Adipocyte (in vitro differentiated cells): ENCODE results near the gene LCMT1.
"Not testable (repeated sequence)": the region's sequence is repeated elsewhere in the genome, so short reads cannot be mapped to it uniquely, and the experiment has no call there.

Source experiments
- DNase-seq: peaks from one replicate; pipeline ENCODE4 v3.0.0-alpha.2; 2015; ENCODE audit warnings: low read depth
- H3K27me3 ChIP-seq: replicated peaks from 2 replicates; pipeline ENCODE4 v1.7.0; 2013; ENCODE audit warnings: mild to moderate bottlenecking, low read length, moderate library complexity; ENCODE audit not compliant: control insufficient read depth, insufficient read depth
- H3K36me3 ChIP-seq: 2 replicates; pipeline ENCODE4 v1.7.0; 2013; ENCODE audit warnings: low read length, mild to moderate bottlenecking, moderate library complexity; ENCODE audit not compliant: control insufficient read depth, insufficient read depth, severe bottlenecking
- H3K4me1 ChIP-seq: 2 replicates; pipeline ENCODE4 v1.7.0; 2013; ENCODE audit warnings: mild to moderate bottlenecking, low read length, moderate library complexity; ENCODE audit not compliant: control insufficient read depth, insufficient read depth
- H3K4me3 ChIP-seq: 2 replicates; pipeline ENCODE4 v1.7.0; 2013; ENCODE audit warnings: mild to moderate bottlenecking, low read length, moderate library complexity
- H3K9ac ChIP-seq: 2 replicates; pipeline ENCODE4 v1.7.0; 2013; ENCODE audit warnings: mild to moderate bottlenecking, low read length, moderate library complexity
- H3K9me3 ChIP-seq: 2 replicates; pipeline ENCODE4 v1.7.0; 2013; ENCODE audit warnings: mild to moderate bottlenecking, low read length, moderate library complexity; ENCODE audit not compliant: control insufficient read depth

Gene LCMT1

DNA sequence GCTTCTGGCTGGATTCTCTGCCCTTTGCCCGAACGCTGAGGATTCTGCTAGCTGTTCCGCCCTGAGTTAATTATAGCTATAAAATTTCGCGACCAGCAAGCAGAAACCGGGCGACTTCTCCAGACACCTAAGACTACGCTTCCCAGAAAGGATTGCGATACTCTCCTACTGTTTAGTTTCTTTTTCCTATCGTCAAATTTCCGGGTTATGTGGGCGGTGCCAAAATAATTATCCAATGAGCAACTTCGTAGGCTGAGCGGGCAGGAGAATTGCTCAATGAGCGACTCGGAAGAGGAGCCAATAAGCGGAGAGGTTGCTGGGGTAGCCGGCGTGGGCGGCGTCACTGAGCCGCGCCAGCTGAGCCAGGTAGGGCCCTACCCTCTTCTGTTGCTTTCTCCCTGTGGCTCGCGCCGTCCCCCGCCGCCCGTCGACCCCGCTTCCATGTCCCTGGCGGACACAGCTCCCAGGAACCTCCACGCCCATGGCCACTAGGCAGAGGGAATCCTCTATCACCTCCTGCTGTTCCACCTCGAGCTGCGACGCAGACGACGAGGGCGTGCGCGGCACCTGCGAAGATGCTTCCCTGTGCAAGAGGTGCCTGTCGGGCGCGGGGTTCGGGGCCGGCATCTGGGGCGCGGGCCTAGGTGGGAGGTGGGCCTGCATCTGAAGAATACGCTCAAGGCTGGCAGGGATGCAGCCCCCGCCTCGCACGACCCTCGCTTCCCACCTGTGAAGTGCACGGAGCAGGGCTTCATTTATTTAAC is at the start of gene LCMT1:
LCMT1 (plus strand) TSS at position 340 of the 764 bp plus-strand sequence; CDS start at position 482, 142 bp downstream.
- Histone ChIP-seq H3K4me3 (peak within 1 kb of the TSS; percentile 93), H3K27me3 (no peaks in the 10 kb centered on the region), H3K9me3 (no peaks in the 10 kb centered on the region), H3K9ac (peak within 1 kb of the TSS; percentile 91), H3K4me1 (peaks cover 27% of the 10 kb centered on the region), H3K36me3 (no peaks in the 10 kb centered on the region)
- DNase-seq, result peak; percentile 99

DNA sequence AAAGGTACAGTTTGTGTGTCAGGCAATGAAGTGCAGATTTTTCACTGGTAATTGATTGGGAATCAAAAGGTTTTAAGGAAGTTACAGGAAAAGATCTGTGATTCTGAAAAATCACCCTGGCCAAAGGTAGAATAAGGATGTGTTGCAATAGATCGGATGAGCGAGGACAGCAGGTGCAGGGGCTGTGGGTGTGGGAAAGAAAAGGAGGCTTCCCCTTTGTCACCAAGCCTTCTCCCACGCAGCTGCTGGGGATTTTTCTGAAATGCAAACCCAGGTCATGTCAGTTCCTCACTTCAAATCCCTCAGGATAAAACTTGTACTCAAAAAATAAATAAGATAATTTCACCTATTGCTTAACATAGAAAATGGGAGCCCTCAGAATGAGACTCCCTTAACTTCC is 48.4 kb upstream of the LCMT1 start:
- Histone ChIP-seq H3K4me1 (peaks cover 4% of the 10 kb centered on the region), H3K36me3 (no peaks in the 10 kb centered on the region), H3K9ac (no peak overlapping the region), H3K27me3 (no peaks in the 10 kb centered on the region), H3K9me3 (no peaks in the 10 kb centered on the region), H3K4me3 (no peak overlapping the region)
- DNase-seq, result no peak

DNA sequence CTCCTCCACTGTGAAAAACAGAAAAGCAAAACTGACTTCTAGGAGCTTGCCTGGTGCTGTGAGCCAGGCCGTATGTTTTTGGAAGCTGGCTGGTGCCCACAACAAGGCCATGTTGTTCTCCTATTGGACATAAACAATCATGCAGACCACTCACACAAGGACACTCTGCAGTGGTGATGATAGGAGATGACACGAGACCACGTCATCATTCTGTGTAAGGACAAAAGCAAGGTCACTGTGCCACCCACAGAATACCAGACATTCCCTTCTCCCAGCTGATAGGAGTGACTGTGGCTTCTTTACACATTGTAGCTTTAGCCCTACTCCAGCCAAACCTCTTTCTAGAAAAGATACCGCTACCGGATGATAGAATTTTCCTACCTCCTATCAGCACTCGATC is 47.7 kb upstream of the LCMT1 start:
- no peaks in the 10 kb centered on the region for H3K27me3 ChIP-seq
- no peak overlapping the region for H3K4me3 ChIP-seq
- peak; percentile 15 for DNase-seq
- H3K4me1 ChIP-seq, result peaks cover 4% of the 10 kb centered on the region
- no peak overlapping the region for H3K9ac ChIP-seq
- no peaks in the 10 kb centered on the region for H3K36me3 ChIP-seq
- H3K9me3 ChIP-seq, result no peaks in the 10 kb centered on the region

DNA sequence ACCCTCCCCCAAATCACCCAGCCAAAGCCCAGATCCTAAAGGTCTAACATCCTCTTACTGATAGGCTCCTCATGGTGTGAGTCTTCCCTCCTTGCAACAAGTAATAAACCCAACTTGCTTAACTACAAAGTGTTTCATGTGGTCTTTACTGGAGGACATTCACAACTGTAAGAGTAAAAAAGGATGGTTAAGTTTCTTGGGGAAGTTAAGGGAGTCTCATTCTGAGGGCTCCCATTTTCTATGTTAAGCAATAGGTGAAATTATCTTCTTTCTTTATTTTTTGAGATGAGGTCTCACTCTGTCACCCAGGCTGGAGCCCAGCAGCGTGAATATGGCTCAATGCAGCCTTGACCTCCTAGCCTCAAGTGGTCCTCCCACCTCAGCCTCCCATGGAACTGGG is 47.3 kb upstream of the LCMT1 start:
- H3K36me3 ChIP-seq, H3K27me3 ChIP-seq, H3K4me1 ChIP-seq, H3K9ac ChIP-seq, H3K9me3 ChIP-seq, H3K4me3 ChIP-seq, DNase-seq: not testable (repeated sequence)

DNA sequence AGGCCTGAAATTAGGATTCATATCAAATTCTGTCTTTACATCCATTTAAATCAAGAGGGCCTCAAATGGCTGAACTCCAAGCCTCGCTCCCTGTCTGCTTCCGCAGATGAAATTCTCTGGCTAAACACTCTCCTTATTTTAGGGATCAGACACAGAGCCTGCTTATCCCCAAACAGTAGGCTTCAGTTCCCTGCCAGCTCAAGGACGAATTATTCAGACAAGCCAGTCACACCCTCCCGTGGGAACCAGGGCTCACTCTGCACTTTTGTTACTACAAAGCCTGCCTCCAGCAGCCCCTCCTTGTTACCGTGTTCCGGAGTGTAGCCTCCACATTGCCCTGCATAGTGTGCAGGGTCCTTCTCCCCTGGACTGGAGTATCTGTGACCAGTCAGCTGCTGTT is 46.6 kb upstream of the LCMT1 start:
- Histone ChIP-seq H3K9ac (no peak overlapping the region), H3K9me3 (no peaks in the 10 kb centered on the region), H3K36me3 (no peaks in the 10 kb centered on the region), H3K4me1 (peaks cover 4% of the 10 kb centered on the region), H3K27me3 (no peaks in the 10 kb centered on the region), H3K4me3 (no peak overlapping the region)
- no peak for DNase-seq

DNA sequence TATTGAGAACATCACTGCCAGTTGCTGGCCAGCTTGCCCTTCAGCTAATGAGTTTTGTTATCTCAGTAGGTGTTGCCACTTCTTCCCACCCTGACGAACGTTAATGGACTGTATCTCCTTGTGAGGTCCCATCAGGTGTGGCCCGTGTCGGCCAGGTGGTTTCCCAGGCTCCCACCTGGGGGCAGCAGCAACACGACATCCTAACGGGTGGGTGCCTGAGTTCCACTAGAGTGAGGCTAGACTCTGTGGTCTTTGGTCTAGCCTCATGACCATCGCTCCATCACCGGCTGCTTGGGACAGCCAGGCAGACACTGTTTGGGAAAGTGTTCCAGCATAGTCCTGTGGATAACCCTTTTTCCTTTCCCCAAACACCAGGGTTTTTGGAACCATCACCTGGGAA is 45.6 kb upstream of the LCMT1 start:
- H3K27me3 ChIP-seq, result no peaks in the 10 kb centered on the region
- DNase-seq, result no peak
- H3K36me3 ChIP-seq, result no peaks in the 10 kb centered on the region
- no peak overlapping the region for H3K4me3 ChIP-seq
- H3K4me1 ChIP-seq, result peaks cover 4% of the 10 kb centered on the region
- no peaks in the 10 kb centered on the region for H3K9me3 ChIP-seq
- H3K9ac ChIP-seq, result no peak overlapping the region

DNA sequence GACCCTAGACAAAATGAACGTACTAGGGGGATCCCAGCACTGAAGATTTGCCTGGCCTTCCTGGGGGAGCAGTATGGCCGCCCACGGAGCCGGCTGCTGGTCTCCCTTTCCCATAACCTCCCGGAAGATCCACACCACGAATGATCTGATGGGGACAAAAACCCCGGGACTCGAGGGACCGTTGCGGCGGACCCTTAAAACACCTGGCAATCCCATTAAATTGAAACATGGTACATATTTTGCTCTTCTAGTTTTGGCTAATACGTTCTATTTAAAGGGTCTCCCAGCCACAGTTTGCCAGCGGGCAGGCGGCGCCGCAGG is 45.2 kb upstream of the LCMT1 start:
- H3K4me3 ChIP-seq, result peak overlapping the region; percentile 93
- H3K36me3 ChIP-seq, result no peaks in the 10 kb centered on the region
- H3K9ac ChIP-seq, result peak overlapping the region; percentile 81
- H3K27me3 ChIP-seq, result no peaks in the 10 kb centered on the region
- peaks cover 4% of the 10 kb centered on the region for H3K4me1 ChIP-seq
- no peaks in the 10 kb centered on the region for H3K9me3 ChIP-seq
- DNase-seq, result no peak

DNA sequence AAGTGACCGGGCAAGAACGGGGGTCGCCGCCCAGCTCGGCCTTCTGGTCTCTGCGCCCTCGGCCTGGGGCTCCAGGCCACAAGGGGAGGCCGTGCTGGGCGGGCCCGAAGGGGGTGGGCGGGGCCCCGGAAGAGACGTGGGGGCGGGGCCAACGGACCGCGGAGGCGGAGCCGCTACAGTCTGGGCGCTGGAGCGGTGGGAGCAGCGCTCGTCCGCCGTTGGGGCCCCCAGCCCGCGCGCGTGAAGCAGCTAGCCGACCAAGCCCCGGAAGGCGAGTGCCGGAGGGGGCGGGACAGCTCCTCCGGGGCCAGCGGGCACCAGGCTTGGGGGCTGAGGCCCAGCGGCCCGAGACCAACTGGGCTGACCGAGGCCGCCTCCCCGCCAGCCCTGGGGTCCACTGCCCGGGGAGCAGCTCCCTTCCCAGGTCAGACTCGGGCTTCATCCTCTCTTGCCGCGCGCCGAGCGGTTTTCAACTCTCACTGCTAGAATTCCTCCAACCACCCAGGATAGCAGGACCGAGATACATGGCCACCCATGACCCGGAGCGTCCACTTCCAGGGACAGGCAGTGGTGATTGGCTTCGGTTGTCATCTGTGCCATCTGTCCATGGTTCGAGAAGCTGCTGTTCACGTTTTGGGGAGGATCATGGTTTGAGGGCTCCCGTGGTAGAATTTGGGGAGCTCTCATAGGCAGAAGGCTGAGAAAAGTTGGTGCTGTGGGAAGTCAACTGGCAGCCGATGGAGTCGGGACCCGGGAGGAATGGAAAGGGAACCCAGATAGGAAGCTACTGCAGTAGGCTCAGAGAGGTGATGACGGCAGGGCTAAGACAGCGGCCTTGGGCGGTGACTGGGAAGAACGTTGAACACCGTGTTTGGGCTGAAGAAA is 44.6 kb upstream of the LCMT1 start:
- Histone ChIP-seq H3K4me1 (peaks cover 4% of the 10 kb centered on the region), H3K4me3 (peak overlapping the region; percentile 93), H3K9me3 (no peaks in the 10 kb centered on the region), H3K36me3 (no peaks in the 10 kb centered on the region), H3K27me3 (no peaks in the 10 kb centered on the region), H3K9ac (peak overlapping the region; percentile 89)
- DNase-seq, result peak; percentile 90

DNA sequence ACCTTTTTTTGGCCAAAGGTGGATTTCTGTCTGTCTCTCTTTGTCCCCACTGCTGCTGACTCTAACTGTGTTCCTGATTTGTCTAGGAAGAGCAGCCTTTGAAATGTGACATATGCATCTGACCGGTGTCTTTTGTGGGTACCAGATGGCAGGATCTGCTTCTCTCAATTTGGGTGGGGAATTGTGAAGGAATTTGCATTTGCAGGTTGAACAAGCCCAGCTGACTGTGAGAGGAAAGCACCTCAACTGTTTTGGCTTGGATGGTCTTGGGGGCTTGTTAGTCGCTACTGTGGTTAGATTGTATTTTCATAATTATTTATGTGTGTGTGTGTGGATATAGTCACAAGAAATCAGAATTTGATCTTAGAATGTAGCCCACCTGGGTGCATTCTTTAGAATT is 37.7 kb upstream of the LCMT1 start:
- no peaks in the 10 kb centered on the region for H3K27me3 ChIP-seq
- no peaks in the 10 kb centered on the region for H3K9me3 ChIP-seq
- no peak overlapping the region for H3K4me3 ChIP-seq

DNA sequence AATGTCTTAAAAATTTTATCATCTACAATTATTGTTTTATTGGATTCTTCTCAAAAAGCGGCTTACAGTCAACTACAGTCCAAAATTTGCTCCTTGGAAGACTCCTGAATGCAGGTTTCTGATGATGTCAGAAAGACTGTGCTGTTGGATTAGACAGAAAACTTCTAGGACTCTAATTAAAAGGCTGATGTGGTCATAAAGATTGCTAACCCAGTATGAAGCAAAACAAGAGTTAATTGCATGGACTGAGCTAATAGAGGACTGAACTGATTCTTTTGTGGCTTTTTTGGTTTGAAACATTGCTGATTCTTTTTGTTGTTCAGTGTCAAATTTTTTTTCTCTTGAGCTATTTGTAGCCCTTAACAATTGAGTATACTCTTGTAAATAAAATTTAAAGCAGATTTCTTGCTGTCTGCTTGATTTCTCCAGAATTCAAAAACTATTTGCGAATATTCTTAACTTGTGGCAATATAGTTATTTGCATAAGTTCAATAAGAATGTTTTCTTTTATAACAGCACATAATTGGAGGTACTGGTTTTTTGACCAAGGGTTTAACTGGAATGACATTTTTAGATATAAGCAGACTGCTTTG is 33.1 kb upstream of the LCMT1 start:
- DNase-seq, result no peak
- H3K4me1 ChIP-seq, result no peaks in the 10 kb centered on the region
- H3K27me3 ChIP-seq, result no peaks in the 10 kb centered on the region
- no peaks in the 10 kb centered on the region for H3K36me3 ChIP-seq
- H3K4me3 ChIP-seq, result no peak overlapping the region
- H3K9ac ChIP-seq, result no peak overlapping the region
- no peaks in the 10 kb centered on the region for H3K9me3 ChIP-seq

More for the DNA sequence above, 37.7 kb upstream of the LCMT1 start:
- no peak for DNase-seq
- Histone ChIP-seq H3K9ac (no peak overlapping the region), H3K4me1 (no peaks in the 10 kb centered on the region), H3K36me3 (no peaks in the 10 kb centered on the region)

DNA sequence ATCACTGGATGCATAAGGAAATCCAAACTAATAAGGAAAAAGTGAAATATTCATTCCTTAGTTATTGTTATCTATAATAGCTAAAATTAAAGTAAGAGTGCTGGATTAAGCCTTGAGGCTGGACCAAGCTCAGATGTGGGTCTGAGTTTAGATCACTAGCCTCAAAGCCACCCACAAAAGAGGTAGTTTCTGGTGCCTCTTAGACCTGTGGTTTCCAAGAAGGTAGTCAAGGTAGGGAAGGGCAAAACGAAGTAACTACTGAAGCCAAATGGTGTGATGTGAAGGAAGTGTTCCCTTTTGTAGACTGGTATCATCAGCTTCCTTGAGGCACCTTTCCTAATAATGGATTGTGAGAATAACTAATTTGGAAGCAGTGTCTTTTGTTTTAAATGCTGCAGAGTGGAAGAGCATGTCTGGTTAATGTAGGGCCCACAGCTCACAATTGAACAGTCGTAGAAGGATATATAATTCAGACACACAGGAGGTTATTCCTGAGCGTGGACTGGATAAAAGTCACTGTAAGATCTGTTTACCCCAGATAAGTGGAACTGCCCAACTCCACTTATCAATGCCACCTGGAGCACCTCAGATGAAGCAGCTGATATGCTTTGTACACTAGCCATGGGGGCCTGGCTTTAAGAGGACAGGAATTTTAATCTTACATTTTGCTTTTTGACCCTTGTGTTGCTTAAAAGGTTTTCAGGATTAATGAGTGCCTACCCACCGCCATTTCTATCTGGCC is 31.7 kb upstream of the LCMT1 start:
- no peaks in the 10 kb centered on the region for H3K36me3 ChIP-seq
- no peaks in the 10 kb centered on the region for H3K27me3 ChIP-seq
- H3K4me3 ChIP-seq, result no peak overlapping the region
- H3K4me1 ChIP-seq, result no peaks in the 10 kb centered on the region
- no peak overlapping the region for H3K9ac ChIP-seq
- DNase-seq, result no peak
- no peaks in the 10 kb centered on the region for H3K9me3 ChIP-seq
